Measurements from ENCODE around the gene GALT. TPM values are rescaled to one million over a fixed set of nuclear protein-coding genes. Genes with fewer than 3 reads are reported as not detected.
A peak's percentile ranks its signal among the peaks of the same experiment; 100 is the strongest.

Gene GALT
- total and polyA plus RNA-seq, 2 of the 13 experiments (the other 11 are each of a cell fraction or from before 2014, with no cell fraction given): 40.4 to 46.3 TPM

- 0 out of 2 replicates have a peak, but pooled peaks have one; percentile 17 for TF ChIP-seq AHDC1 (CRISPR knock-in tag; IDR thresholded peaks at IDR 0.05; ENCODE audit: borderline replicate concordance)
- peak; percentile 96 for TF ChIP-seq ZNF329 (CRISPR knock-in tag; IDR thresholded peaks at IDR 0.05; ENCODE audit: low read depth)
- TF ChIP-seq ATAD3A (CRISPR knock-in tag; IDR thresholded peaks at IDR 0.05): no peak
- no peak for TF ChIP-seq SNRNP70 (IDR thresholded peaks at IDR 0.05; ENCODE audit: low read depth, low read length)
- TF ChIP-seq SNAPC2 (CRISPR knock-in tag; IDR thresholded peaks at IDR 0.05): no peak; the same call in 1 of the 2 replicates
- no peak; the same call in 1 of the 2 replicates for TF ChIP-seq SAFB2 (CRISPR knock-in tag; IDR thresholded peaks at IDR 0.05; ENCODE audit: borderline replicate concordance, low read depth)
- peak; percentile 98 for TF ChIP-seq ZFY (CRISPR knock-in tag; IDR thresholded peaks at IDR 0.05)
- TF ChIP-seq ZNF784 (CRISPR knock-in tag; IDR thresholded peaks at IDR 0.05; ENCODE audit: borderline replicate concordance): peak; percentile 92
- peak; percentile 93 for TF ChIP-seq UBTF (CRISPR knock-in tag; IDR thresholded peaks at IDR 0.05)
- no peak for TF ChIP-seq MAFF (IDR thresholded peaks at IDR 0.05; ENCODE audit: low read depth, low read length)
- peak; percentile 39; the same call in 1 of the 2 replicates for TF ChIP-seq ZNF558 (CRISPR knock-in tag; IDR thresholded peaks at IDR 0.05; ENCODE audit: borderline replicate concordance)
- peak; percentile 54; the same call in 1 of the 2 replicates for TF ChIP-seq HNF1B (CRISPR knock-in tag; IDR thresholded peaks at IDR 0.05)
- TF ChIP-seq POLR2A (IDR thresholded peaks at IDR 0.05; ENCODE audit: insufficient read depth in 1 of 2, low read depth in 2 of 2, low read length in 2 of 2): peak in 1 of 2 experiments; percentile 72; a peak in 2 of 4 replicates
Measured at GRCh38 chr9:34637356-34638137, 8.9 kb upstream of the GALT start, which contains the start of gene SIGMAR1 (continued).

Measured in HepG2 (cell line).